NCI-H748 treated with DMSO at 0.1 percent for 48 hours (cell line): ENCODE measurements around the gene GRK1.
"Not testable (repeated sequence)": the region's sequence is repeated elsewhere in the genome, so short reads cannot be mapped to it uniquely, and the experiment has no call there.

Experiments used
- DNase-seq: peaks from one replicate; lab custom pipeline; 2025; lab: John Stamatoyannopoulos, UW

Gene GRK1

GRCh38 chr13:113665597-113666328 lies 1.3 kb upstream of the GRK1 start:
- no peak for DNase-seq

DNA sequence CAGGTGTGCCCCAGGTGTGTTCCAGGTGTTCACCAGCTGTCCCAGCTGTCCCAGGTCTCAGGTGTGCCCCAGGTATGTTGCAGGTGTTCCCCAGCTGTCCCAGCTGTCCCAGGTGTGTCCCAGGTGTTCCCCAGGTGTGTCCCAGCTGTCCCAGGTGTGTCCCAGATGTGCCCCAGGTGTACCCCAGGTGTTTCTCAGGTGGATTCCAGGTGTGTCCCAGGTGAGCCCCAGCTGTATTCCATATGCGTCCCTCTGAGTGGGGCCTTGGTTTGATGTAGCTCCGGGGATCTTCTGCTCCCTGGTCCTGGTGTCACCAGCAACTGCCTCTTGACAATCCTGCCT lies 719 bp upstream of the GRK1 start:
- no peak for DNase-seq

DNA sequence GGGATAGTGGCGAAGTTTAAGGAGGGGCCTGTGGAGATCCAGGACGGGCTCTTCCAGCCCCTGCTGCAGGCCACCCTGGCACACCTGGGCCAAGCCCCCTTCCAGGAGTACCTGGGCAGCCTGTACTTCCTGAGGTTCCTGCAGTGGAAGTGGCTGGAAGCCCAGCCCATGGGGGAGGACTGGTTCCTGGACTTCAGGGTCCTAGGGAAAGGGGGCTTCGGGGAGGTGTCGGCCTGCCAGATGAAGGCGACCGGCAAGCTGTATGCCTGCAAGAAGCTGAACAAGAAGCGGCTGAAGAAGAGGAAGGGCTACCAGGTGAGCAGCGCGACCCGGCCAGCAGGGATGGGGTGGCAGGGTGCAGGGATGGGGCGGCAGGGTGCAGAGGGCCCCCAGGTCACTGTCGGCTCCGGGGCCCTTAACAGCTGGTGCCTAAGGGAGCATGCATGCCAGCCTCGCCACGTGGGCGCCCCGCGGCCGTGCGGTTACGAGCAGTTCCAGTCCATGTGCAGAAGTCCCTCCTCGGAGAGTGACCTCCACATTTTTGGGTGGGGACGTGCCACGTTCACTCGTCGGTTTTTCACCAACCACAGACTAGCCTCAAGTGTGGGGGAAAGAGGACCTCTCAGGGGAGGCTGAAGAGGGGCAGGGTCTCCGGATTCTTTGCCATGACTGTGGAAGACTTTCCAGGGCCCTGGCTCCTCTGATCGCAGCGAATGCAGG lies 912 bp downstream of the GRK1 start:
- DNase-seq, result no peak

DNA sequence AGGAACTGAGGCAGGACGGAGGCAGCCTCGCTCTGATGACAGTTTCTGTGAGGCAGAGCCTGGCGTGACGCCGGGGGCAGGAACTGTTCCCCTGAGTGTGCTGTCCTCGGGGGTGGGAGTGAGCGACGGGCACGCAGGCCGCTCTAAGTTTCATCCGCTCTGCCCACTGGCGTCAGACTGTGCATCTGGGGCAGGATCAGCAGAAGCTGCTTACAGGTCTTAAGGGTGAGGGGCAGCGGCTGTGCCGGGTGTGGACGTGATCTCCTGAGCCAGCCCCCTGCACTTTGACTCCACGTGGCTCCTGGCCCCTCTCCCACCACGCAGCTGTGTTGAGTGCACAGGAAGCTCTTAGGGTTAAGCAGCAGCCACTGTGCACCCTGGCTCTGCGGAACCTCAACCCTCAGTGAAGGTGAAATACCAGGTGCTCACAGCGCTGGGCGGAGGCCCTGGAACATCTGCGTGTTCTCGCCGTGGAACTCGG lies 1.5 kb downstream of the GRK1 start:
- no peak for DNase-seq

GRCh38 chr13:113669231-113669754 lies 2.3 kb downstream of the GRK1 start:
- no peak for DNase-seq

GRCh38 chr13:113669755-113670341 lies 2.8 kb downstream of the GRK1 start:
- DNase-seq, result no peak

GRCh38 chr13:113670541-113670940 lies 3.5 kb downstream of the GRK1 start:
- DNase-seq, result no peak

- no peak for DNase-seq
Measured at GRCh38 chr13:113671066-113672001, 4.3 kb downstream of the GRK1 start.

- DNase-seq, result no peak
Measured at GRCh38 chr13:113672002-113672651, 5.1 kb downstream of the GRK1 start.

DNA sequence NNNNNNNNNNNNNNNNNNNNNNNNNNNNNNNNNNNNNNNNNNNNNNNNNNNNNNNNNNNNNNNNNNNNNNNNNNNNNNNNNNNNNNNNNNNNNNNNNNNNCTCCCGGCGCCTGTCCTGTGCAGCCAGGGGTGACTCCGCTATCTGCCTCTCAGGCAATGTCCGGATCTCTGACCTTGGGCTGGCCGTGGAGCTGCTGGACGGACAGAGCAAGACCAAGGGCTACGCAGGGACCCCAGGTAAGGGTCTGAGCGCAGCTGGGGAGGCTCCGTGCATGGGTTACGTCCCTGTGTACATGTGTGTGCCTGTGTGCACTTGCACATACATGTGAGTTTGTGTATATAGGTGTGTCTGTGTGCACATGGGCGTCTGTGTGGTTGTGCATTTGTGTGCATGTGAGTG lies 55.9 kb downstream of the GRK1 start:
- DNase-seq, result no peak

GRCh38 chr13:113723410-113724015 lies 56.5 kb downstream of the GRK1 start:
- DNase-seq, result no peak

- no peak for DNase-seq
Measured at GRCh38 chr13:113724016-113724758, 57.2 kb downstream of the GRK1 start.

- peak; percentile 31 for DNase-seq
Measured at GRCh38 chr13:113724780-113725315, 57.8 kb downstream of the GRK1 start.

- not testable (repeated sequence) for DNase-seq
Measured at GRCh38 chr13:113725329-113726105, 58.5 kb downstream of the GRK1 start.

GRCh38 chr13:113726106-113726821 lies 59.2 kb downstream of the GRK1 start:
- not testable (repeated sequence) for DNase-seq

GRCh38 chr13:113726961-113727411 lies 60.0 kb downstream of the GRK1 start:
- DNase-seq, result no peak

GRCh38 chr13:113728571-113729054 lies 61.6 kb downstream of the GRK1 start:
- DNase-seq, result no peak
